Retinal pigment epithelial cell (primary cell): Measurements from ENCODE around the gene BUB3.

Experiments
- DNase-seq: peaks from one replicate; pipeline ENCODE4 v3.0.0-alpha.2; 2010; ENCODE audit warnings: low read depth
- H3K4me3 ChIP-seq: 2 replicates; pipeline ENCODE4 v1.5.1; 2011; ENCODE audit warnings: mild to moderate bottlenecking, low read length, control low read depth, moderate library complexity
- TF ChIP-seq, protein P1 (sequence below): conservative IDR thresholded peaks from 2 replicates; pipeline ENCODE4 v1.5.1; 2011; ENCODE audit warnings: low read depth, low read length, control low read depth, inconsistent platforms

The BUB3 gene

DNA sequence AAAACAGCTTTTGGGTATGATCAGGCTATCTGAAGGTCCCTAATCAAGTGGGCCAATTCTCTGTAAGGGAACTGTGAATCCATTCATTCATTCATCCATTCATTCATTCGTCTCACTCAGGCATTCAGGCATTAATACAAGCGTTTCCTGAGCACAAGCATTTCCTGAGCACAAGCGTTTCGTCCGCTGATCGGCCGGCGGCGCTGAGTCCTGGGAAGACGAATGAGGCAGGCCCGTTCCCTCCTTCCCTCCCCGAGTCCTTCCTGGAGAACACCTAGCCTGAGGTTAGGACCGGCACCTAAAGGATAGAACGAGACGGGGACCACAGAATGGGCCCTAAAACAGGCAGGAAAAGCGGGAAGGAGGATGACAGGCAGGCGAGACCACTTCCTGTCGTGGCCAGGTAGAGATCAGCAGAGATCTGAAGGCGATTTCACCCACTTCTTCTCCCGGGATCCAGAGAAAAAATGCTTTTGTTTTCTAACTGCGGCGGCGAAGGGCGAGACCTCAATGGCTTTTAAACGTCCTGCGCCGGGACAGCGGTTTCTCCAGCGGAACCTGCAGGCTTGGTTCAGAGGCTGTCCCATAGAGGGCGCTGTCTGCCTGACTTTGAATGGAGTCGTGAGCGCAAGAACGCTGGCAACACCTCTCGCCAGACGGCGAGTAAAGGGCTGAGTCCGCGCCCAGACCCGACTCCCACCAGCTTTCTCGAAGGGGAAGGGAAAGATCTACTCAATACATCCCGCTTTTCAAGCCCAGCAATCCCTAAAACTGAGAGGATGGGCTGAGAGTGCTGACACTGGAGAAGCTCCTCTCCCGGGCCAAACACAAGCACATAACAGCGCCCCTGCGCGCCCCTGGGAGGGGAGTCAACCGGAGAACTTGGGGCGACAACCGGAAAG lies 21.4 kb upstream of the BUB3 start:
- peak; percentile 33 for DNase-seq
- TF ChIP-seq, protein P1, sequence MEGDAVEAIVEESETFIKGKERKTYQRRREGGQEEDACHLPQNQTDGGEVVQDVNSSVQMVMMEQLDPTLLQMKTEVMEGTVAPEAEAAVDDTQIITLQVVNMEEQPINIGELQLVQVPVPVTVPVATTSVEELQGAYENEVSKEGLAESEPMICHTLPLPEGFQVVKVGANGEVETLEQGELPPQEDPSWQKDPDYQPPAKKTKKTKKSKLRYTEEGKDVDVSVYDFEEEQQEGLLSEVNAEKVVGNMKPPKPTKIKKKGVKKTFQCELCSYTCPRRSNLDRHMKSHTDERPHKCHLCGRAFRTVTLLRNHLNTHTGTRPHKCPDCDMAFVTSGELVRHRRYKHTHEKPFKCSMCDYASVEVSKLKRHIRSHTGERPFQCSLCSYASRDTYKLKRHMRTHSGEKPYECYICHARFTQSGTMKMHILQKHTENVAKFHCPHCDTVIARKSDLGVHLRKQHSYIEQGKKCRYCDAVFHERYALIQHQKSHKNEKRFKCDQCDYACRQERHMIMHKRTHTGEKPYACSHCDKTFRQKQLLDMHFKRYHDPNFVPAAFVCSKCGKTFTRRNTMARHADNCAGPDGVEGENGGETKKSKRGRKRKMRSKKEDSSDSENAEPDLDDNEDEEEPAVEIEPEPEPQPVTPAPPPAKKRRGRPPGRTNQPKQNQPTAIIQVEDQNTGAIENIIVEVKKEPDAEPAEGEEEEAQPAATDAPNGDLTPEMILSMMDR, result peak; percentile 96
- peak overlapping the region; percentile 24 for H3K4me3 ChIP-seq

DNA sequence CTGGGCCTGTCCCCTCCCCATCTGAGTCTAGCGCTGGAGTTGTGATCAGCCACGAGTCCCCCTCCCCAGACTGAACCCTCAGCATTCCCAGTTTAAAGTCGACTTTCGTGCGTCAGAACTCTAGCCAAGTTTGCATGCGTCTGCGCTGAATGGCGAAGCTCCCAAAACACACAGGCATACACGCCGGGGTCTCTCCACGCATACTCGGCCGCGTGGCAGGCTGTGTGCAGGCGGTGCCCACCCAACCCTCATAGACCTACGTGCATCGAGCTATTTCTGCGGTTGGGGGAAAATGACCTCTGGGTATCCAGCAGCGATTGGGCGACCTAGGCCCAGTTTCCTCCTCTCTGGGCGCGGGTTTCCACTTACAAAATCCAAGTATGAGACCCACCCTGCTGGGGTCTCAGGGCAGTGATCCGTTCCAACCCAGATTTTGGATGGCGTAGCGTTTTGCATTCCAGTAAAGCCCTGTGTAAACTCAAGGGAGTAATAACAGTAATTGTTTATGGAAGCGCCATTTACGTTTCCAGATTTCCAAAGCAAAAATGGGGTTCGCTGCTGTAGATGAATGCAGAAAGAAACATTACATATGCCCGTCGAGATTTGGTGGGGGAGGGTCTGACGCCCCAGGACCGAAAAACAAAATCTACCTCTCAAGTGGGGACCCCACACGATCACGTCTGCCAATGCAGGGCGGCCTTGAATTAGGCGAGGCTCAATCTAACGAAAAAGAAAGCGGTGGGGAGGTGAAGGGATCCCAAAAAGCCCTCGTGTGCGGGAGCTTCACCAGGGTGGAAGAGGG lies 20.5 kb upstream of the BUB3 start:
- TF ChIP-seq, protein P1, result no peak
- DNase-seq, result no peak
- H3K4me3 ChIP-seq, result no peak overlapping the region

DNA sequence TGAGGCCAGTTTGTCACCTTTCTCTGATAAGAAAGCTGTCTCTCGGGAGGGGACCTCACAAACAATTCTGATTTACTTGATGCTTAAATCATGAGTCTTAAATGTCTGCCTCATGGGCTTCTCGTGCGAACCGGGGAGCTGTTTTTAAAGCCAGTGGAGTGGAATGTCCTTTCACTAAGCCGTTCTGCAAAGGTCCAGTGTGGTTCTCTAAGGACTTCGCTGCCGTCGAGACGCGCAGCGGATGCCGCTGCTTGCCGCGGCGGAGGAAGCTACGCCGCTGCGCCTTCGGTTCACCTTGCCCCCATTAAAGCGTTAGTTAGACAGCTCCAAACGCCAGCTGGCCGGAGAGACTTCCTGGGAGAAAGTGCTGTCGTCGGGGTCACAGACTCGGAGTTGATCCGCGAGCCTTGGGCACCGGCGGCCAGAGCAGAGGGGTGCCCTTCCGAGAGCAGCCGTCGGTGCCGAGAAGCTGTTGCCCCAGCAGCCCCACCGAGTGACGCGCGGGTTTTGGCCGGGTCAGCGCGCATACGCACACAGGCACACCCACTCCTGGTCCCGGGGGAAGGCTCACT lies 19.8 kb upstream of the BUB3 start:
- TF ChIP-seq, protein P1, result no peak
- H3K4me3 ChIP-seq, result no peak overlapping the region
- DNase-seq, result no peak

DNA sequence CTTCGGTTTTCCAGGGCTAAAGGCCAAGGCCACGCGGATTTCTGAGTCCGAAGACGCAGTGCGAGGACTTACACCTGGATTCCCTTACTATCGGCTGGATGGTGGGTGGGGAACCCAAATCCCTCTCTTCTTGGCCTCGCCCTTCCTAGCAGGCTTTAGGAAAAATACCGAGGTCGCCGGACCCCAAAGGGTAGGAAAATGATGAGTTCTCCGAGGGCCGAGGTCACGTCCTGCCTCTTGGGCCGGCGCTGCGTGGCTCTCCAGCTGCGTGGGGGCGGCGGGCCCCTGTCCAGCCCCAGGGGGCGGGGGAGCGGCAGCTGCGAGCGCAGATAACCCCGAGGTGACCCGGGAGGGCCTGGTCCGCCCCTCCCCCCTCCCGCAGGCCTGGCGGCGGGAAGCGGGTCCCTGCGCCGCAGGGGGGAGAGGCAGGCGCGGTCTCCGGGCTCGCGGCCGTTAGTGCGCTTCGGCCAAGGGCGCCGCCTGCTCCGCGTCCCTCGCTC lies 19.2 kb upstream of the BUB3 start:
- no peak for DNase-seq
- TF ChIP-seq, protein P1, result no peak
- H3K4me3 ChIP-seq, result no peak overlapping the region

DNA sequence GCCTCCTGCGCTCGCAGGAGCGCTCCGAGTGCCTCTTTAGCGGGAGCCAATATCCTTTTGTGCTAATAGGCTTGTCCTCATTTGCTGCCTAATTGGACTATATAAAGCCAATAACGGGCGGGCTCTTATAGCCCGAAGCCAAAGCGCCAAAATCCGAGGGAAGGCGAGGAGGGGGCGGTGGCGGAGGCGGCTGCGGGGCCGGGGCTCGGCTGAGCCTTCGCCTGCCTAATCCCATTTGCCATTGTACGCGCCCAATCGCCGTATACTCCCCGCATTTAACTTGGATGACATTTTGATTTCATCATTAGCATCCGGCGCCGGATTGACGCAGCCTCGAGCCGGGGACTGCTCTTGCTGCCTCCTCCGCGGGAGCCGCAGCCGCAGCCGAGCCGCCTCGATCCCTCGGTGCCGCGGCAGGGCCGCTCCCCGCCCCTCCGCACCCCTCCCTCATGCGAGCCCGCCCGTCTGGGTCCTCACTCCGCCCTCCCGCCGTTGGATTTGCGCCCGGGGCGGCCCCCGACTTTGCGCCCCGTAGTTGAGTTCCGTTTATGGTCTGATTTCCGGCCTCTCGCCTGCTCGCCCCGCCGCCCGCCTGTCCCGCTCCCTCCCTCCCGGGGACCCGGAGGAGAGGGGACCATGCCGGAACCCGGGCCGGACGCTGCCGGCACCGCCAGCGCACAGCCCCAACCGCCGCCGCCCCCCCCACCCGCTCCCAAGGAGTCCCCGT lies 18.6 kb upstream of the BUB3 start, which contains the start of gene HMX3:
TSS of gene HMX3 (plus strand) at position 556 of the 727 bp plus-strand sequence. CDS start at position 637, 81 bp downstream.
- TF ChIP-seq, protein P1, result no peak
- DNase-seq, result no peak
- no peak within 1 kb of the TSS for H3K4me3 ChIP-seq

DNA sequence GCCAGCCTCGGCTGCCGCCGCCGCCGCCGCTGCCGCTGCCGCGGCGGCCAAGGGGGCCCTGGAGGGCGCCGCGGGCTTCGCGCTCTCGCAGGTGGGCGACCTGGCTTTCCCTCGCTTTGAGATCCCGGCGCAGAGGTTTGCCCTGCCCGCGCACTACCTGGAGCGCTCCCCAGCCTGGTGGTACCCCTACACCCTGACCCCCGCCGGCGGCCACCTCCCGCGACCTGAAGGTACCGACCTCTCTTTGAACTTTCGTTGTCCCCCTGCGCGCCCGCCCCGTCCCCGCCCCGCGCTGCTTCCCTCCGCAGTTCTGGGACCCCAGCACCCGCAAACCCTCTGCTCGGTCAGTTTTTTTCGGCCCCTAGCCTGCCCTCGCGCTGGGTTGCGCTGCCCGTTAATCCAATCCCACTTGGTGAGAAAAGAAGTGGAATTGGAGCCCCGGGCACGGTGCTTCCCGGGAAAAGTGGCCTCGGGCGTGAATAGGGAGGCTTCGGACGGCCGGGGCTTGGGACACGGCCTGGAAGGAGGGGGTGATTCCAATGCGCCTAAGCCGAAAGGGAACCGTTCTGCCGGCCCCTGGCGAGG lies 17.9 kb upstream of the BUB3 start:
- TF ChIP-seq, protein P1, result no peak
- DNase-seq, result no peak
- no peak overlapping the region for H3K4me3 ChIP-seq
